Subcutaneous adipose tissue (tissue), 4 donors: ENCODE results near the gene SFI1. TPM values are rescaled to one million over a fixed set of nuclear protein-coding genes. Genes with fewer than 3 reads are reported as not detected.

ENCODE experiments used
- CTCF ChIP-seq: fragments of 450-650 bp; IDR thresholded peaks from one replicate; pipeline ENCODE4 v1.5.1; 2016; ENCODE audit warnings: low read depth, mild to moderate bottlenecking, control low read depth, antibody characterized with exemption, moderate library complexity
- total RNA-seq, 4 donors: library from RNA; depleted of rRNA; stranded (reverse); fragments of >200 nt; gene quantifications; one replicate each; pipeline ENCODE4 v1.1.0, GENCODE V29; 2016

Gene SFI1
- total RNA-seq, 4 donors from 2014 or later = 7.8 to 28.3 (median 23.2) TPM

- TF ChIP-seq CTCF = no peak
These were observed 993 bp upstream of the SFI1 start for GRCh38 chr22:31495343-31495742.

GRCh38 chr22:31496735-31497146 lies 405 bp downstream of the SFI1 start:
- TF ChIP-seq CTCF = no peak

GRCh38 chr22:31497148-31497938 lies 1.0 kb downstream of the SFI1 start:
- TF ChIP-seq CTCF = no peak

GRCh38 chr22:31501738-31502137 lies 5.4 kb downstream of the SFI1 start:
- TF ChIP-seq CTCF = no peak

GRCh38 chr22:31503211-31503964 lies 7.1 kb downstream of the SFI1 start:
- no peak for TF ChIP-seq CTCF

GRCh38 chr22:31504282-31504681 lies 7.9 kb downstream of the SFI1 start:
- TF ChIP-seq CTCF = no peak

GRCh38 chr22:31508536-31508935 lies 12.2 kb downstream of the SFI1 start:
- no peak for TF ChIP-seq CTCF
